Stimulated activated CD8-positive, alpha-beta memory T cell treated with anti-CD3 and anti-CD28 coated beads, Interleukin-2, amount 100 ng/mL, for 1 hour (primary cell): Measurements from ENCODE around the gene PRKCE.
"Not testable (repeated sequence)": the region's sequence is repeated elsewhere in the genome, so short reads cannot be mapped to it uniquely, and the experiment has no call there.

Source experiments
- DNase-seq, 2 donors: peaks; one replicate each; pipeline ENCODE4 v3.0.0-alpha.2; 2020; ENCODE audit warnings: low read depth in 2 of 2

Gene PRKCE

DNA sequence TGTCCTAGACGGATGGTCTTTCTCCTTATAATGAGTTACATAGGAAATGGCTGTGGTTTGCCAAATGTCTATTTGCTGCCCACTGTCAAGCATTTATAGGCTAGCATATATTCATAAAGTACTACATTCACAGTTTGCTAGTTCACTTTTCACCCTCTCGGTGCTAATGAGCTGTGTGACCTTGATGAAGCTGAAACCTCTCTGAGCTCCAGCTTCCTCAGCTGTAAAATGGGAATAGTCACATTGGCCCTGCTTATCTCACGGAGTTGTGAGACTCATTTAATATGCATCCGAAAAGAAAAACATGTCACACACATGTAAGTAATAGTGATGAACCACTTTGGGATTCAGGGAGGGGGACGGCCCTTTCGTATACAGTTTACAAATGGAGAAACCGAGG is 17.0 kb downstream of the PRKCE start:
- no peak for DNase-seq

DNA sequence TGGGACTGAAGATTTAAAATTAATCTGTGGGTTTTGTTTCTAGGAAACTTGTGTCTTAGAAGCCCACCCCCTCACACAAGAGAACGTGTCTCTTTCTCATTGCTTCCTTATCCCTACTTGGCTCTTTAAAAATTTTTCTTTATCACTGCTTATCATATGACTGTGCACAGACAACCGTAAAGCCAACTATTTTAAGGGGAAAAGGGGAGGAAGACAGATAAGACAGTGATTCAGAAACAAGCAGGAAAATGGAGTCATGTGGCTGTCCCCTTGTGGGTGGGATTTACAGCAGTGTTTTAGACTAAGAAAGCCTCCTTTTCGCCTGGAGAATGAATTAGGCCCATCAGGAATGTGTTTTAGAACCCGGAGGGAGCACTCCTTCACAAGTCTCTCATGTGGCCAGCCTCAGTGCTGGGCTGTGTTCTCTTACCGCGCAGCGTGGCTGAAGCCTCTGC is 17.6 kb downstream of the PRKCE start:
- DNase-seq, result no peak

DNA sequence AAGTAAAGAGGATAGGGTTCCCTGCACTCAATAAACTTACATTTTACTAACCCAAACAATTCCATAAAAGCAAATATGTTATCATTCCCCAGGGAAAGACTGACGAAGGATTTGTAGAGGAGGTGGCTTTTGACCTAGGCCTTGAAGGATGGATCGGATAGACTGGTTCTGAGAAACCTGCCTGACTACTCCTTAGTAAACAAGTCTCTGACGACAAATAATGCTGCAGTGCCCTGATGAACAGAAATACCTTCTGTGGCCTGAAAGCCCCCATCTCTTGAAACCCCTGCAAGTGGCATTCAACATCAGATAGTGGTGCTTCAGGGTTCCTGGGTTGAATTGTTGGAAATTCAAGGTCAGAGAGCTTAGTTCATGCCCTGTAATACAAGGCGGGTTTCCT is 19.2 kb downstream of the PRKCE start:
- no peak for DNase-seq

DNA sequence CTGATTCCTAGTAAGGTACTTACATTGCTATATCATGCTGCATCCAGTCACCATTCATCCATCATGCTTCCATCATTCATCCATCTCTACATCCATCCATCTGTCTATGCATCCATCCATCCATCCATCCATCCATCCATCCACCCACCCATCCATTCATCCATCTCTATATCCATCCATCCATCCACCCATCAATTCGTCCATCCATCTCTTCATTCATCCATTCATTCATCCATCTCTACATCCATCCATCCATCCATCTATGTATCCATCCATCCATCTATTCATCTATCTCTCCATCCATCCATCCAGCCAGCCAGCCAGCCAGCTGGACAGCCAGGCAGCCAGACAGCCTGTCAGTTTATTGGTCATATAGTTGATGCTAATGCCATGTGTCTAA is 20.7 kb downstream of the PRKCE start:
- no peak for DNase-seq

DNA sequence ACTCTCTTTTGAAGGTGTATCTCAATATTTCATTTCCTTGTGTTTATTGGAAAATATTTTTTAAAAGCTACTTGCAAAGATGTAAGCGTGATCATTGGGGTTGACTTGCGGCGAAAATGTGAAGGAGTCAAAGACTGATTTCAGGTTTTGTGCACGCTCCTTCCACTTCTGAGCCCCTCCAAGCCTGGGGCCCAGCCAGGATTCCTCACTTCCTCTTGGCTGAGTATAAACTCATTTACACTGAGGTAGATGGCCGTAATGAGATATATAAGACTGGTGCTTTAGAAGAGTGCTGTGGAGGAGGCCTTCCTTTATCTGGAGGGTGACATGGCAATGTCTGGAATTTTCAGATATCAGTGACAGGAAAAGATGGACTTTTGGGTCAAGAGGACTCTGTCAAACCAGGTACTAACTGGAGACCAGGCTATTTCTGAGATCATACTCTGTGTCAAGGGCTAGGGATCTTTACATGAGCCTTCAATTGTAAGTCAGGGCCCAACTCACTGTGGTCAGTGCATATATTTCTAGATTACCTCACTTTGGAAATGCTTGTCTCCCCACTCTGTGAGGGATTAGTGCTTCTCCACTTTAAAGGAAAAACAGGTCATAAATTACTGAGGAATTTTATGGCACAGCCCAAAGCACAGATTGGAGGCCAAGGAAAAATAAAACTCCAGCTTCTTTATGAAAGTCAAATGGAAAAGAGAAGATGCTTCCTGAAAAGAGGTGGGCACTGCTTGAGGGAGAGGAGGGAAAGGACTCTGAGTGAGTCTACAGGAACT is 22.8 kb downstream of the PRKCE start:
- no peak for DNase-seq

DNA sequence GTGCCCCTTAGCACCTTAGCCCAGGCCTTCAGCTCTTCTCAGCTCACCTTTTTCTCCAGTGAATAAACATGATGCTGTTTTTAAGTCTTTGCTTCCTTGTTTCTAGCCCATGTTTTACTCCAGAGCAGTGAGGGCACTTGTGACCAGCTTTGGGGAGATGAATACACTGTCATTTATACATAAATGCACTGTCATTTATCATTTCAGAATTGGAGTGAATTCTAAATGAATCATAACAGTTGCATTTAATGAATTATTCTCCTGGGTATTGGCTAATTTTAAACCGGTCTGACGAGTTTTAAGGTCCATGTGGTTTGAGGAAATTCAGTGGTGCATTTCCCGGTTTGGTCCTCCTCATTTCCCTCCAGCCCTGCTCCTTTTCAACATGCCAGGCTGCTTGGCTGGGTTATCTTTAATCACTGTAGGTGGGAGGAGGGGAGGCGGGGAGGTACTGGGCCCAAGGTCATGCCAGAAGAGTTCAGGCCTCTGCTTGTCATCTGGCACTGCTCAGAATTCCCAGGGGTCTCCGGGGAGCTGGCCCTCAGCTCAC is 23.9 kb downstream of the PRKCE start:
- DNase-seq, result no peak

DNA sequence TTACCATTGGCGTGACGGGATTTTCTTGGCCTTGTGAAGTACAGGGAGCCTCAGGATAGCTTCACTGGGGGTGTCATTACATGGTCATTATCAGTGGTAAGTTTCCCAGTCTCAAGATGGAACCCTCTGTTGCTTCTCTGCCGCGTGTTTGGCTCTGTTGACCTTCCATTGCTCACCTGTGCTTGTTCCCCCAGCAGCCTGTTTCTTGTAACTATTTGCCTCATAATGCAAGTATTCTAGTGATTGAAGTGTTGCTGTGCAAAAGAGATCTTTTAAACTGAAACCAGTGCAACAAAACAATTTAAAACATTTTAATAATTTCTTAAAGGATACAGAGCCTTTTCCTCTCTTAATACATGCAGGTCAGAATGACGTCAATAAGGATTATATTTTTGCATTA is 24.6 kb downstream of the PRKCE start:
- DNase-seq, result no peak

DNA sequence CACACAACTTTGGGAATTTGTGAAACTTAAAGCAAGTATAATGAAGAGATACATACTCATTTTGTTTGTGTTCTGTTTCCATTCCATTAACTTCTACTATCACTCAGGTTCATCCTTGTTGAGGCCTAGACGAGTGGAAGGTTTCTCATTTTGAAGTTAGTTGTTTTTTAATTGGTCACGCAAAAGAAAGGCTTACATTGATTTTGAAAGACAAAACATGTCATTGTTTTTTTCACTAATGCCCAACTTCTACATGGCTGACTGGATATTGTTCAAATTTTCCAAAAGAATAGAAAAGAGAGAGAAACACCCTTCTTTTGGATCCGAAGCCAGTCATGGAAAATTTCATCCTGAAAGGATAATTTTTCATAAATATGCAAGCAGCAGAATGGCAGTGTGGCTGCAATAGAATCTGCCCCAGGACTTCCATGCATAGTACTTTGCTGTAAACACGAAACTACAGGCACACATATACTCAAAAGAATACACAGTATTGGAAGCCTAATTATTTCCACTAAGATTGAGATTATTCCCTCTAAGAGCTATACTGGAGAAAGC is 27.4 kb downstream of the PRKCE start:
- DNase-seq, result no peak

DNA sequence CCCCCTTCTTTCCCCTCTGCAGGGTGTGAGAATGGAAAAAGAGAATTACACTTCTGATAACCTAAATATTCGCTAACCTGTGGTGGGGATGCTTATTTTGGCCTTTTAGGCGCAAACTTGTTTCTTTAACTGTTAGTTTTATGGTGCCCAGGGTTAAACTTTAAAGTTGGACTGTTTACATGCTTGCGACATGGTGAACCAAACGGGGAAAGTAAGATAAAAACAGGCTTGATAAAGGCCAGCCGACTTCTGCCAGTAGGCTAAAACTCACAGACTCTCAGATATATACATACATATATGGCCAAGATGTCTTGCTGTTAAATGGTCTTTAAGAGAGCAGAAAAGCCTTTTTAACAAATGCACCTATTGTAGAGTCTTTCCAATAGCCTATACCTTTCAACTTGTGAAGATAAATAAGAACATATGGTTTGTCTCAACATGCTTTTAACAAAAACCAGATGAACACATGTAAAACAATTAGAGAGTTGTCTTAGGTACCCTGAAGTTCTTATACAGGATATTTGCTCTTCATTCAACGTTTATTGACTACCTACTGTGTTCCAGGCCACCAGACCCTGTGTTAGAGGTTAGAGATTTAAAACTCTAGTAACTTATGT is 29.0 kb downstream of the PRKCE start:
- DNase-seq, result no peak

DNA sequence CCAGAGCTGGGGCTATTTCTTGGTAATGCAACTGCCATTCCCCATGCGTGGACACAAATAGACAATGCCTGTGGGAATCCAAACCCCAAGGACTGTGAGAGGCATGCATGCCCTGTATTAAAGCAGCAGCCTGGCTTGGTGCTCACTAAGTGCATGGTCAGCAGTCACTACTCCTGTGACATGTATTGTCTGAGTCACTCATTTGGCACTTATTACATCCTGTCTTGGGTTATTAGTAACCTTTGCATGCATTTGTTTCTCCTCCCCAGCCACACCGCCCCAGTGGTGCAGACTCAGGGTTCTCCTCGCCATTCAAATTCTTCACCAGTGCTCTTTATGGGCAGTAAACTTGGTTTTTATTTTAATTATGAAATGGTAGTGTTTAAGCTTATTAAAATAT is 30.2 kb downstream of the PRKCE start:
- no peak for DNase-seq

DNA sequence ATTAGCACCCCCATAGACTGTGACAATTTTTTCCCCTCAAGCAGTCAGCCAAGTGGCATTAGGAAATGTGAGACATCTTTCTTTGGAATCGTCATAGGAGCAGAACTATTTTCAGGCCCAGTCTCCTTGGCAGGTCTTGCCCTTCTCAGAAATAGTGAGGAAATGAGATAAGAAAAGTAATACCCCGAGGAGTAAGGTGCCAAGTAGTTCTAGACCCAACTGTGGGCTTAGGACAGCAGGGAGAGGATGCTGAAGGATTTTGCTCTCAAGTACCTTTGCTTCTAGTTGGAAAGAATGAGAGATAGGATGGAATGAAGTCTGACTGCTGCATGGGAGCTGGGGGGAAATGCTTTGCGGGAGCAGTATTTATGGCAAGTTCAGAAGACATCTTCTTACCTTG is 31.8 kb downstream of the PRKCE start:
- no peak for DNase-seq

DNA sequence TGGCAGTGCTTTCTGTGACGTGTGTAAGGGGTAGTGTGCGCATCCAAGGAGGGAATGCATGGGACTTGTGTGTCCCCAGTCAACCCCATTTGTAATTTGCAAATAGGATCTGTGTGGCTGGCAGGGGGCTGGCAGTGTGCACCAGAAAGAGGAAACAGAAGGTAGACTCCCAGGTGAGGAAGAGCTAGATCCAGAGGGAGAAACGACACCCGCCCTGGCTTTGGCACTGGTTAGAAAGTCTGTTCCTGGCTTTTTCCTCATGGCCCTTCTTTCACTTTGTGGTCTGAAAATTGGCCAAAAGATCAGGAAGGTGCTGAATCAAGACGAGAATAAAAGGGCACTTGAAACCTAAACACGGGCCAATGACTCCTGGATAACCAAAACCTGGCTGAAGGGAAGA is 33.3 kb downstream of the PRKCE start:
- no peak for DNase-seq

DNA sequence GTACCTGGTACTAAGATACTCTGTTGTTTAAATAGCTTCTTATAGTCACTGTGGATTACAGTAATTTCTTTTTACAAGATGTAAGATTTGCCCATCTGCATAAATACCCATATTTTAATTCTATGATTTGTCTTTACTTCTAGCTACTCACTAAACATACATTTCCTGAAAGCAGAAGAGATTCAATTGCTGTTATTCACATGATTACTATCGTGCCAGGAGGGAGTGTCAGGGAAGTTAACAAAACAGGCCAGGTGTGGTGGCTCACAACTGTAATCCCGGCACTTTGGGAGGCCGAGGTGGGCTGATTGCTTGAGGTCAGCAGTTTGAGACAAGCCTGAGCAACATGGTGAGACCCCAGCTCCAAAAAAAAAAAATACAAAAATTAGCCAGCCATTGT is 33.8 kb downstream of the PRKCE start:
- DNase-seq, result no peak

DNA sequence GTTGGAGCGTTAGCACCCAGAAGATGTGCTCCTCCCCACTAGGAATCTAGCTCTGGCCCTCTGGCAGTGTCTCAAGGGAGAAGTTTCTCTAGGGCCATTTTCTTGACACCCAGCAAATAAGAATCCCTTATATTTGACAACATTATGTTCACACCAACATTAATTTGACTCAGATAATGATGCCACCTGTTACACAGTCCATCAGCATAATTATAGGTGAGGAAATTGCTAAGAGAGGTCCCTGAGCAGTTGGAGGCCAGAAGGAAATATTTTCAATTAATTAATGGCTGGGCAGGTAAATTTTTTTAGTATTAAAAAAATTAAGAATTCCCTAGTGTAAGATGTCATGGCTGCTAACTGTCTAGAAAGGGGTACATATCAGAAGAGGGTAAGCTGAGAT is 36.5 kb downstream of the PRKCE start:
- no peak for DNase-seq

DNA sequence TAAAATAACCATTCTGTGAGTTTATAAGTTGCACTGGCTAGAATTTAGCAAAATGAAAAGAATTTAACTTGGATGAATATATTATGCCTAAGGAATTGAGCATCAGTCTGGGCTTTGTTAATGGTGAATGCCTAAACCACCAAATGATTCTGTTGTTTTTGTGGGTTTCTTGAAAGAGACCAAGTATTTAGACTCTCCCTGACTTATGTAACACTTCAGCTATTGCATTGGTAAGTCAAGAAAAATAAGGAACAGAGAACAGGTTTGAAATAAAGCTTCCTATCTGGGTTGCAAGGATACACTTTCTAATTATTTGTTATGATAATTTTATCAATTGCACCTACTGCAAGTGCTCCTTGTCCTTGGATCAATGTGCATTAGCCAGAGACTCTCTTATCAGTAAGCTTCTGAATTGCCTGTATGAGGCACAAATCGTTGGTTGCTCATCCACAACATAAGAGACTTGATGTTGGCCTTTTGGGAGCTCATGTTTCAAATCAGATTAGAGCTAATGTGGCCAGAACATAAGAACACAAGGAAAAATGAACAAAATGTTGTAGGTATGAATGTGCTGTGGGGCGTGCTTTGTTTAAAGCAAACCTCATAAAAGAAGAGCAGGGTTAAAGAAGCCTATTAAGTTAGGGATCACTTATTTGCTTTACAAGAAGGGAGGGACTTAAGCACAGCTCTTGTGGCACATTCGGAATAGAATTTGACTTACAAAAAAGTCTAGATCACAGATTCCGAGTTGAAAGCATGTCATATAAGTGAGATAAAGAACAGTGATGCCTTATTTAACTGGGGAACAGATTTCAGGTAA is 37.2 kb downstream of the PRKCE start:
- DNase-seq, result no peak

DNA sequence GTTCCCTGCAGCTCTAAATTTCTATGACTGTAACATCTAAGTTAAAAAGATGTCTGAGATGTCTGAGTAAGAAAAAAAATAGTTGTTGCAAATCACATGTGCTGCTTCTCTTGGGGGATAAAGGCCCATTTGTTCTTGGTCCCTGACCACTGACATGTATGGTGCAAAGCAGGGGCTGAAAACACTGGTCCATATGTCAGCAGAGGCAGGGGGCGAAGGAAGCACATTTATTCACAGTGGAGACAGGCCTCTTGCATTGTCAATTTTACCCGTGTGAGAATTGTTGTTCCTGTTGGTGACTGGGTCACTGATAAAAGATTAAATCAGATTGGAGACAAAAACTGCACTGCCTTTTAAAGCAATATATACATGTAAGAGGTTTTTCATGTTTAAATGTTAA is 38.8 kb downstream of the PRKCE start:
- no peak for DNase-seq

DNA sequence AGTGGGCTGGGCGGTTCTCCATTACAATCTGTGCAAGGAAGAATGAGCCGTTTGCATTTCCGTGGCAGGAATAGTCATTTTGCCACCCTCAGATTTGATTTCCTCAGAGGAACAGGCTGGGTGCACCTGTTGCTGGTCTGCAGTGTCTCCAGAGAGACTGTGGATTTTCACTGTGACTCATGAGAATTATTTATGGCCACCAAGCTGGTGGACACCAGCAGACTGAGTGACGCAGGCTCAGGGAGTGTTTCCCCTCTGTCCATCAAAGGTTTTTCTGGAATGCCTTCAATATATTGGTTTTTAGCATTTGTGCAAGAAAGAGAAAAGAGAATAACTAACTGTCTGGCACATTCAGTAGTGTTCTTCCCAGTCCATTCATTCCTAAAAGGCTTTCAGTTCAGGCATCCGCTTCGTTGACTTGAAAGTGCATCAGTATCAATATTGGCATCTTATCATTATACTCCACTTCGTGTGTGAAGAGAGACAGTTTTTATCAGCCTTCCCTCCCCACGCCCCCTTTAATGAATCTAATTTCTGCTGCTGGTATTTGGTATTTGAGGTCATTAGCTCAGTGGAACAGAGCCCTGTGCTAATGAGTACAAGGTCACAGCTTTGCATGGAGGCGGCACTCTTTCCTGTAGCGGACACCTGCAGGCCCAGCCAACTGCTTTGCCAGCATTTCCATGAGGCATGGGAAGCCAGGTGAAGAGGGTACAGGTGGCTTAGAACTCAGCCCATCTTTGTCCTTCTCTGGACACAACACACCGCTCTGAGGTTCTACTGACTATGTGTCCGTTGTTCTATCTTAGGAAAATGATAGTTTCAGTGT is 39.9 kb downstream of the PRKCE start:
- DNase-seq, result no peak

DNA sequence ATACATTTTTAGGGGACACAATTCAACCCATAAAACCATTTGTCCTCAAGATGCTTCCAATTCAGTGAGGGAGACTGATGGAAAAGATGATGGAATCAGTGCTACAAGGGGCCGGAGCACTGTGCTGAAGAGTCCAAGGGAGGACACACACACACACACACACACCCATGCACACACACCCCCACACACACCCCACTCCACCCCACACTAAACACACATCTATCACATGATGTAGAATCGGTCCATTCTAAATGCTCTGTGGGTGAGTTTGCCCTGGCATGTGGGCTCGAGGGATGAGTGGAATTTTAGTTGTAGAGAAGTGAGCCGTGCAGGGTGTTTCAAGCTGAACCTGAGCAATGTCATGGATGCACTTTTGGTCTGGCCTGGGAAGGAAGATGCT is 41.1 kb downstream of the PRKCE start:
- no peak for DNase-seq

DNA sequence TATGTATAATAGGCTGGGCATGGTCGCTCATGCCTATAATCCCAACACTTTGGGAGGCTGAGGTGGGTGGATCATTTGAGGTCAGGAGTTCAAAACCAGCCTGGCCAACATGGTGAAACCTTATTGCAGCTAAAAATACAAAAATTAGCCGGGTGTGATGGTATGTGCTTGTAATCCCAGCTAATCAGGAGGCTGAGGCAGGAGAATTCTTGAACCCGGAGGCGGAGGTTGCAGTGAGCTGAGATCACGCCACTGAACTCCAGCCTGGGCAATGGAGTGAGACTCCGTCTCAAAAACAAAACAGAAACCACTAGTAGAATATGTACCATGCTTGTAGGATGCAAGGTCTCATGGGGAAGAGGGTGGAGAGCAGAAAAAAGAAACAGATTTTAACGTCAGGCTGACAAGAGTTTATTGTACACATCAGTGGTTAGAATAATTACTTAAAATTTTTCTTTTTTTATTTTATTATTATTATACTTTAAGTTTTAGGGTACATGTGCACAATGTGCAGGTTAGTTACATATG is 44.1 kb downstream of the PRKCE start:
- not testable (repeated sequence) for DNase-seq

DNA sequence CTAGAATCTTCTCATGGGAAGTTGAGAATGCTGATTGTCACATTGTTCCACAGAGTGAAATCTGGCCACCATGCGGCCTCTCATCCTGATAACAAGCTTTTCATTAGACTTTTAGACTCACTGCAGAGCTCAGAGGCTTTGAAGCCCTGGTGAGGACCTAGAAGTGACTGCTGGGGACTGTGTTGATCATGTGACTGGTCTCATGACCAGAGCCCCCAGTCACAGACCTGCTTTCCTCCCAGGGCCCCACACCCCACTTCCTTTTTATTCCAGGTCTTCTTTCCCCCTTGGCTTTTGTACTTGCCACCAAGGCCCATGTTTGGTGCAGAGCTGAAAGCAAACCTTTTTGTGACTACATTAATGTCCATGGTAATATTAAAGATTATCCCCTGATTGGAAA is 45.2 kb downstream of the PRKCE start:
- DNase-seq, result no peak

DNA sequence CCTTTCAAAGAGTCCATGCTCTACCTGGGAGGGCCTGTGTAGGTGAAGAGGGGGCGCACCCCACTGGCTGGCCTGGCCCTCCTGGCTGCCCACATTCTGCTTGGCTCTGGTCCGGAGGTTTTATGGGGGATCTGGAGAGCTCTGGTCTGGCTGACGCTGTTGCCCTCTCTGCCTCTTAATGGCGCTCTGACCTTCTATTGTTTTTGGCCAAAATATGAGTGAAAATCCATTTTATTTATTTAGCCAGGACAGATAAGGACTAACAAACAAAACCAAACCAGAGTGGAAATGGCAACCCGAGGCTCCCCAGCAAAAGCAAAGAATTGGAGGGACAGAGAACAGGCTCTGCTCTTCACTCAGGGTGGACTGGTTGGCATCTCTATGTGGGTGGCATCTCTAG is 45.7 kb downstream of the PRKCE start:
- DNase-seq, result no peak
